H9 (cell line): ENCODE results near the gene SLC43A1. TPM values are rescaled to one million over a fixed set of nuclear protein-coding genes. Genes with fewer than 3 reads are reported as not detected.

Experiments
- DNase-seq: peaks from one replicate; pipeline ENCODE4 v3.0.0-alpha.2; 2017
- H2AFZ ChIP-seq: one replicate; pipeline ENCODE4 v1.6.1; 2013; ENCODE audit warnings: mild to moderate bottlenecking, low read length, control low read depth, moderate library complexity
- H2AK5ac ChIP-seq: 2 replicates; pipeline ENCODE4 v1.6.1; 2013; ENCODE audit warnings: low read length, control low read depth, mixed read lengths; ENCODE audit not compliant: insufficient read length
- H2BK120ac ChIP-seq: one replicate; pipeline ENCODE4 v1.6.1; 2013; ENCODE audit warnings: low read depth, mild to moderate bottlenecking, low read length, control low read depth, inconsistent platforms; ENCODE audit not compliant: poor library complexity, severe bottlenecking
- H2BK12ac ChIP-seq: 2 replicates; pipeline ENCODE4 v1.6.1; 2013; ENCODE audit warnings: low read length, control low read depth, mixed read lengths, low read depth; ENCODE audit not compliant: insufficient read length
- H2BK15ac ChIP-seq: 2 replicates; pipeline ENCODE4 v1.6.1; 2013; ENCODE audit warnings: low read depth, low read length, control low read depth
- H2BK20ac ChIP-seq: one replicate; pipeline ENCODE4 v1.6.1; 2013; ENCODE audit warnings: low read depth, mild to moderate bottlenecking, low read length, control low read depth, inconsistent platforms; ENCODE audit not compliant: poor library complexity, severe bottlenecking
- H2BK5ac ChIP-seq: 2 replicates; pipeline ENCODE4 v1.6.1; 2013; ENCODE audit warnings: low read length, control low read depth, mixed read lengths; ENCODE audit not compliant: insufficient read length
- H3K14ac ChIP-seq: 2 replicates; pipeline ENCODE4 v1.6.1; 2013; ENCODE audit warnings: low read length, control low read depth; ENCODE audit not compliant: insufficient read depth
- H3K18ac ChIP-seq: 2 replicates; pipeline ENCODE4 v1.6.1; 2013; ENCODE audit warnings: low read depth, mild to moderate bottlenecking, mixed read lengths, low read length, control low read depth; ENCODE audit not compliant: insufficient read length
- H3K23ac ChIP-seq: 2 replicates; pipeline ENCODE4 v1.6.1; 2013; ENCODE audit warnings: low read length, control low read depth, mixed read lengths, low read depth; ENCODE audit not compliant: insufficient read length
- H3K23me2 ChIP-seq: 2 replicates; pipeline ENCODE4 v1.6.1; 2013; ENCODE audit warnings: low read depth, mild to moderate bottlenecking, mixed read lengths, low read length, control low read depth; ENCODE audit not compliant: insufficient read length, poor library complexity, severe bottlenecking
- H3K27ac ChIP-seq: 2 replicates; pipeline ENCODE4 v1.5.1; 2013; ENCODE audit warnings: low read length, control low read depth, mixed read lengths, low read depth; ENCODE audit not compliant: insufficient read length
- H3K27me3 ChIP-seq: 2 replicates; pipeline ENCODE4 v1.6.1; 2013; ENCODE audit warnings: low read length, control low read depth, inconsistent platforms; ENCODE audit not compliant: insufficient read depth
- H3K4ac ChIP-seq: 2 replicates; pipeline ENCODE4 v1.6.1; 2013; ENCODE audit warnings: low read depth, mild to moderate bottlenecking, control low read depth, inconsistent platforms, low read length, moderate library complexity
- H3K4me1 ChIP-seq: 2 replicates; pipeline ENCODE4 v1.6.1; 2013; ENCODE audit warnings: low read length, control low read depth, inconsistent platforms; ENCODE audit not compliant: insufficient read depth
- H3K4me2 ChIP-seq: 2 replicates; pipeline ENCODE4 v1.6.1; 2013; ENCODE audit warnings: low read length, control low read depth, mixed read lengths; ENCODE audit not compliant: insufficient read length, insufficient read depth
- H3K56ac ChIP-seq: 2 replicates; pipeline ENCODE4 v1.6.1; 2013; ENCODE audit warnings: low read depth, mild to moderate bottlenecking, mixed read lengths, low read length, control low read depth; ENCODE audit not compliant: insufficient read length
- H3K79me1 ChIP-seq: 2 replicates; pipeline ENCODE4 v1.6.1; 2013; ENCODE audit warnings: low read depth, mild to moderate bottlenecking, moderate library complexity, low read length, control low read depth, inconsistent platforms; ENCODE audit not compliant: insufficient read depth, poor library complexity, severe bottlenecking
- H3K79me2 ChIP-seq: 2 replicates; pipeline ENCODE4 v1.6.1; 2013; ENCODE audit warnings: low read length, control low read depth, inconsistent platforms; ENCODE audit not compliant: insufficient read depth
- H3K9ac ChIP-seq: 2 replicates; pipeline ENCODE4 v1.6.1; 2013; ENCODE audit warnings: low read length, control low read depth, mixed read lengths; ENCODE audit not compliant: insufficient read length; ENCODE audit errors: extremely low read depth
- H3K9me3 ChIP-seq: one replicate; pipeline ENCODE4 v1.6.1; 2013; ENCODE audit warnings: low read depth, low read length, inconsistent platforms; ENCODE audit not compliant: control insufficient read depth
- H3T11ph ChIP-seq: one replicate; pipeline ENCODE4 v1.6.1; 2013; ENCODE audit warnings: mild to moderate bottlenecking, low read length, control low read depth, inconsistent platforms
- H4K20me1 ChIP-seq: one replicate; pipeline ENCODE4 v1.6.1; 2013; ENCODE audit not compliant: control insufficient read depth, insufficient read length, insufficient read depth
- H4K5ac ChIP-seq: 2 replicates; pipeline ENCODE4 v1.6.1; 2013; ENCODE audit warnings: low read depth, mild to moderate bottlenecking, mixed read lengths, low read length, control low read depth; ENCODE audit not compliant: insufficient read length
- H4K8ac ChIP-seq: replicated peaks from 2 replicates; pipeline ENCODE4 v1.6.1; 2013; ENCODE audit warnings: low read length, control low read depth, mixed read lengths, low read depth; ENCODE audit not compliant: insufficient read length
- H4K91ac ChIP-seq: 2 replicates; pipeline ENCODE4 v1.6.1; 2013; ENCODE audit warnings: low read depth, mild to moderate bottlenecking, moderate library complexity, mixed read lengths, low read length, control low read depth; ENCODE audit not compliant: insufficient read length
- H3K27ac Mint-ChIP-seq, 3 experiments: 2 replicates in 2 of 3; 3 replicates in 1 of 3; pipeline ENCODE4 v1.8.0; 2020 to 2021; ENCODE audit warnings: mixed read lengths in 3 of 3, mild to moderate bottlenecking in 1 of 3, moderate library complexity in 1 of 3
- H3K27me3 Mint-ChIP-seq: 2 replicates; pipeline ENCODE4 v1.8.0; 2021; ENCODE audit warnings: low read depth, mild to moderate bottlenecking, moderate library complexity, mixed read lengths
- H3K36me3 Mint-ChIP-seq, 3 experiments: 2 replicates in 2 of 3; 3 replicates in 1 of 3; pipeline ENCODE4 v1.8.0; 2020 to 2021; ENCODE audit warnings: low read depth in 3 of 3, mixed read lengths in 3 of 3; ENCODE audit not compliant: insufficient read depth in 1 of 3
- H3K4me1 Mint-ChIP-seq, 2 experiments: 2 replicates each; pipeline ENCODE4 v1.8.0; 2020; ENCODE audit warnings: mixed read lengths in 2 of 2
- H3K4me3 Mint-ChIP-seq, 2 experiments: 2 replicates in 1 of 2; 3 replicates in 1 of 2; pipeline ENCODE4 v1.8.0; 2020 to 2021; ENCODE audit warnings: mild to moderate bottlenecking in 2 of 2, mixed read lengths in 2 of 2, moderate library complexity in 1 of 2
- H3K9me3 Mint-ChIP-seq, 2 experiments: 2 replicates in 1 of 2; 3 replicates in 1 of 2; pipeline ENCODE4 v1.8.0; 2020; ENCODE audit warnings: mild to moderate bottlenecking in 2 of 2, mixed read lengths in 2 of 2, moderate library complexity in 1 of 2
- CTCF ChIP-seq: fragments of 200-600 bp; sonication (generic); conservative IDR thresholded peaks from 3 replicates; pipeline ENCODE4 v1.8.0; 2021; ENCODE audit warnings: antibody characterized with exemption, mild to moderate bottlenecking
- WGBS: extraction: QIAGEN DNeasy Blood & Tissue Kit; methylation state at CpG from one replicate; pipeline ENCODE4 v1.1.7; 2013; ENCODE audit warnings: missing lambda C conversion rate, low lambda C conversion rate, mixed read lengths; ENCODE audit not compliant: insufficient read length; ENCODE audit errors: extremely low coverage; 5-methylcytosine and 5-hydroxymethylcytosine counted together
- total RNA-seq: library from RNA; stranded (reverse); gene quantifications from 2 replicates; pipeline ENCODE4 v1.2.1, GENCODE V29; 2021

Gene SLC43A1
- total RNA-seq, 1 experiment from 2014 or later, result 17.0 TPM

GRCh38 chr11:57497303-57498247 is 17.9 kb downstream of the SLC43A1 start:
- Histone ChIP-seq H3K79me1 (no peaks in the 10 kb centered on the region), H3K23me2 (no peaks in the 10 kb centered on the region), H3K79me2 (no peaks in the 10 kb centered on the region), H4K8ac (no peak overlapping the region), H3K9me3 (no peaks in the 10 kb centered on the region), H2BK12ac (no peak overlapping the region), H3K18ac (no peak overlapping the region), H4K91ac (no peak overlapping the region), H3K27ac (no peak overlapping the region), H3K9ac (no peak overlapping the region), H2BK5ac (no peak overlapping the region), H2BK120ac (no peak overlapping the region), H4K20me1 (peaks cover 3% of the 10 kb centered on the region), H3K14ac (no peak overlapping the region), H2AK5ac (no peak overlapping the region), H3K4ac (no peak overlapping the region), H3K4me1 (peaks cover 13% of the 10 kb centered on the region; the same call in 1 of the 2 replicates), H3K4me2 (no peak overlapping the region), H2AFZ (no peak overlapping the region), H3K56ac (no peak overlapping the region), H3T11ph (no peak overlapping the region), H3K27me3 (no peaks in the 10 kb centered on the region), H4K5ac (no peak overlapping the region), H2BK20ac (no peak overlapping the region), H3K23ac (no peak overlapping the region), H2BK15ac (no peak overlapping the region)
- TF ChIP-seq CTCF, result no peak
- Mint-ChIP-seq H3K4me3 (no peak overlapping the region), H3K36me3 (peaks cover 23 to 41% (median 25%) of the 10 kb centered on the region in 3 experiments; a peak in 6 of 7 replicates), H3K27me3 (no peaks in the 10 kb centered on the region; the same call in 1 of the 2 replicates), H3K4me1 (peaks cover 31 to 59% of the 10 kb centered on the region in 2 experiments), H3K9me3 (no peaks in the 10 kb centered on the region; a peak in 1 of 5 replicates), H3K27ac (no peak overlapping the region; a peak in 2 of 7 replicates)
- no peak for DNase-seq
- no CpG with 5 or more reads among the region's 15 CpGs for WGBS
